HG03097 (cell line): ENCODE data around the gene ARF3.
"Not testable (repeated sequence)": the region's sequence is repeated elsewhere in the genome, so short reads cannot be mapped to it uniquely, and the experiment has no call there.

ENCODE experiments used
- ATAC-seq: cut with Tn5 transposase; IDR thresholded peaks from one replicate; pipeline ENCODE4 v1.9.1; 2021; ENCODE audit not compliant: unreplicated experiment, low FRiP score

ARF3 gene

GRCh38 chr12:48933664-48934311 lies 23.5 kb downstream of the ARF3 start:
- ATAC-seq: no peak

- no peak for ATAC-seq
These were observed 24.4 kb downstream of the ARF3 start for GRCh38 chr12:48932878-48933277.

GRCh38 chr12:48930475-48930874 lies 26.8 kb downstream of the ARF3 start:
- ATAC-seq: no peak

GRCh38 chr12:48929551-48929950 lies 27.7 kb downstream of the ARF3 start:
- no peak for ATAC-seq

GRCh38 chr12:48927261-48927660 lies 30.0 kb downstream of the ARF3 start:
- ATAC-seq: no peak

GRCh38 chr12:48925304-48926011 lies 31.8 kb downstream of the ARF3 start, which contains the start of gene FKBP11:
TSS of gene FKBP11 (minus strand) at chr12:48925492. CDS start at chr12:48925428, 64 bp downstream.
- peak; percentile 52 for ATAC-seq

- peak; percentile 81 for ATAC-seq
These were observed 32.5 kb downstream of the ARF3 start for GRCh38 chr12:48924617-48925303.

GRCh38 chr12:48923117-48923516 lies 34.2 kb downstream of the ARF3 start:
- ATAC-seq: no peak

GRCh38 chr12:48917857-48918537 lies 39.3 kb downstream of the ARF3 start:
- ATAC-seq: no peak

- ATAC-seq: no peak
These were observed 47.1 kb downstream of the ARF3 start for GRCh38 chr12:48910196-48910595.

- not testable (repeated sequence) for ATAC-seq
These were observed 47.6 kb downstream of the ARF3 start for GRCh38 chr12:48909698-48910097.

GRCh38 chr12:48907245-48907644 lies 50.0 kb downstream of the ARF3 start:
- ATAC-seq: no peak

- no peak for ATAC-seq
These were observed 53.3 kb downstream of the ARF3 start for GRCh38 chr12:48903982-48904411.

GRCh38 chr12:48903363-48903981 lies 53.8 kb downstream of the ARF3 start:
- no peak for ATAC-seq

GRCh38 chr12:48901278-48901677 lies 56.0 kb downstream of the ARF3 start:
- ATAC-seq: no peak

- no peak for ATAC-seq
These were observed 57.6 kb downstream of the ARF3 start for GRCh38 chr12:48899651-48900050.

GRCh38 chr12:48894271-48894670 lies 63.0 kb downstream of the ARF3 start:
- ATAC-seq: no peak

GRCh38 chr12:48890657-48891418 lies 66.4 kb downstream of the ARF3 start:
- no peak for ATAC-seq

- no peak for ATAC-seq
These were observed 67.6 kb downstream of the ARF3 start for GRCh38 chr12:48889679-48890078.
